HFF-Myc (cell line): ENCODE data around the gene GTF2F2.

Experiments
- DNase-seq: peaks from one replicate; pipeline ENCODE4 v3.0.0-alpha.2; 2011; ENCODE audit warnings: low read depth; ENCODE audit errors: extremely low read depth
- H3K4me3 ChIP-seq: replicated peaks from 2 replicates; pipeline ENCODE4 v1.5.1; 2011; ENCODE audit warnings: low read depth, mild to moderate bottlenecking, control low read depth, low read length
- CTCF ChIP-seq: IDR thresholded peaks from 2 replicates; pipeline ENCODE4 v1.5.1; 2012; ENCODE audit warnings: mild to moderate bottlenecking, low read depth, low read length, control low read depth; ENCODE audit errors: missing control alignments

GTF2F2 gene

DNA sequence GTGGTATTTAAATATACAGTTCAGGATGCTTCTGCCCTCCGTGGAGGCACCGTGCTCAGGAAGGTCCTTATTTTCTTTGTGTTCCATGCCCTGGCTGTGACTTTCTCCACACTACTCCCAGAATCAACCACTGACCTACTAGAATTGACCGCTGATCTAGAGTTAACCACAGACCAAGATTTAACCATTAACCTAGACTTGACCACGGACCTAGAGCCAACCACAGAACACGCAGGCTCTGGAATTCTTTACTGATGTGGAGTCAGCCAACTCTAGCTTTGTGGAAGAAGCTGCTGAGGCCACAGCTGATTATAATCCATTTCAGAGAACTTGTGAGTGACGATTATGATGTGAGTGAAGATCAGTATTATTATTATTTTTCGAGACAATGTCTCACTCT is 18.0 kb downstream of the GTF2F2 start:
- DNase-seq, result no peak
- TF ChIP-seq CTCF, result no peak
- no peak overlapping the region for H3K4me3 ChIP-seq

DNA sequence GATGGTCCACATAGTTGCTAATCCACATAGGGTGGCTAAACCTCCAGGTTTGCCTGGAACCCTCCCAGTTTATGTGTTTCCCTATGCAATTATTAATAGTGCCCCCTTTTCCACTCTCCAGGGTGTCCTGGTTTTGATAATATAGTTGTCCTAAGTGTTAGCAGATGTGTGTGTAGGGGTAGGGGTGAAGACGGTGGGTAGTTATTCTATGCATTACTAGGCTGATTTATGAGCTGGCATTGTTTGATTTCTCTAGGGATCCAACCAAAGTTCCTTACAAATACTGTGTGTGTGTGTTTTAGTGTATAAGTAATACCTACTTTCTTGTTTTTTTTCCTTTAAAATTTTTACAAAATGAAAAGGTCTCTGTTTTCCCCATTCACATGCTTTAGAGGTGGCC is 21.1 kb downstream of the GTF2F2 start:
- H3K4me3 ChIP-seq, result no peak overlapping the region
- TF ChIP-seq CTCF, result no peak
- DNase-seq, result no peak

- DNase-seq, result no peak
- no peak overlapping the region for H3K4me3 ChIP-seq
- no peak for TF ChIP-seq CTCF
These were observed 22.4 kb downstream of the GTF2F2 start for GRCh38 chr13:45142440-45143345.

- DNase-seq, result no peak
- no peak overlapping the region for H3K4me3 ChIP-seq
- TF ChIP-seq CTCF, result no peak
These were observed 23.0 kb downstream of the GTF2F2 start for GRCh38 chr13:45143346-45143751.

DNA sequence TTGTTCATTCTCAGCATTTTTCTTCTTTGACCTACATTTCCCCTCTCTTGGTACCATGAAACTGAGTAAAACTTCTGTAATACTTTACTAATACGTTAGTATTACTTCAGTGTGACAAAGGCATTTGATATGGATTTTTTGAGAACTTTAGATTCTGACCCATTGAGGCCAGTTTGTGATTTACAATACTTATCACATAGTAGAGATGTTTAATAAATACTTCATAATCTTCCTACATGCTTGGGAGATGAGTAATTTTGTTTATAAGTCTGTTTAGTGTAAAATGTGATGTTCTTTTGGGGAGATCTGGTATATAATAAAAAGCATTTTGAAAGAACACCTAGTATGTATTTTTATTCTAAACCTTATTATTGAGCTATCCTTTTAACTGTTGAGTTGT is 29.7 kb downstream of the GTF2F2 start:
- DNase-seq, result no peak
- TF ChIP-seq CTCF, result no peak
- H3K4me3 ChIP-seq, result no peak overlapping the region

GRCh38 chr13:45156565-45157361 is 36.5 kb downstream of the GTF2F2 start:
- no peak for TF ChIP-seq CTCF
- no peak for DNase-seq
- no peak overlapping the region for H3K4me3 ChIP-seq
